ENCODE data around the gene NPY1R.

GRCh38 chr4:163274861-163275260 lies 57.5 kb downstream of the NPY1R start:
- TF ChIP-seq CTCF (optimal IDR thresholded peaks at IDR 0.05 in 1 of 3, IDR thresholded peaks at IDR 0.05 in 1 of 3, conservative IDR thresholded peaks at IDR 0.05 in 1 of 3; ENCODE audit: extremely low read depth in 1 of 3, insufficient read depth in 2 of 3, low read length in 3 of 3) (no peak), EZH2 (IDR thresholded peaks at IDR 0.05; ENCODE audit: low read length) (no peak)

Data from keratinocyte (primary cell).